NK-92 (cell line): Measurements from ENCODE around the gene ADAM15.

ENCODE experiments used
- DNase-seq: peaks from one replicate; lab custom pipeline; 2025; ENCODE audit not compliant: unreplicated experiment; lab: John Stamatoyannopoulos, UW

The ADAM15 gene

GRCh38 chr1:155049651-155050559 lies 1.2 kb upstream of the ADAM15 start:
- DNase-seq, result no peak

- no peak for DNase-seq
These were observed 243 bp downstream of the ADAM15 start for GRCh38 chr1:155051342-155051776.

- no peak for DNase-seq
These were observed 772 bp downstream of the ADAM15 start for GRCh38 chr1:155051777-155052398.

GRCh38 chr1:155052439-155053395 lies 1.6 kb downstream of the ADAM15 start:
- DNase-seq, result no peak

- DNase-seq, result no peak
These were observed 2.5 kb downstream of the ADAM15 start for GRCh38 chr1:155053531-155054105.

- DNase-seq, result no peak
These were observed 6.0 kb downstream of the ADAM15 start for GRCh38 chr1:155057104-155057503.

GRCh38 chr1:155057788-155058211 lies 6.7 kb downstream of the ADAM15 start:
- DNase-seq, result no peak

- no peak for DNase-seq
These were observed 9.6 kb downstream of the ADAM15 start for GRCh38 chr1:155060736-155061135.

- DNase-seq, result peak; percentile 41
These were observed 10.4 kb downstream of the ADAM15 start for GRCh38 chr1:155061381-155062150.

GRCh38 chr1:155062151-155062686 lies 11.1 kb downstream of the ADAM15 start:
- no peak for DNase-seq

GRCh38 chr1:155062702-155063411 lies 11.7 kb downstream of the ADAM15 start:
- DNase-seq, result no peak

GRCh38 chr1:155063550-155064110 lies 12.5 kb downstream of the ADAM15 start, which contains the start of gene EFNA4:
Gene EFNA4 (plus strand): TSS chr1:155063740. CDS start chr1:155063824, 84 bp downstream.
- DNase-seq, result no peak

GRCh38 chr1:155064111-155064831 lies 13.2 kb downstream of the ADAM15 start:
- DNase-seq, result no peak

GRCh38 chr1:155064832-155065429 lies 13.8 kb downstream of the ADAM15 start:
- no peak for DNase-seq

GRCh38 chr1:155066777-155067176 lies 15.7 kb downstream of the ADAM15 start:
- no peak for DNase-seq

- no peak for DNase-seq
These were observed 17.5 kb downstream of the ADAM15 start for GRCh38 chr1:155068599-155068998.

GRCh38 chr1:155069551-155070157 lies 18.5 kb downstream of the ADAM15 start:
- DNase-seq, result no peak
